Pons (tissue), 1 donor: ENCODE measurements around the gene WDR86.

Experiments used
- DNase-seq: peaks from one replicate; pipeline ENCODE4 v3.0.0-alpha.2; 2016; ENCODE audit warnings: low spot score

The WDR86 gene

DNA sequence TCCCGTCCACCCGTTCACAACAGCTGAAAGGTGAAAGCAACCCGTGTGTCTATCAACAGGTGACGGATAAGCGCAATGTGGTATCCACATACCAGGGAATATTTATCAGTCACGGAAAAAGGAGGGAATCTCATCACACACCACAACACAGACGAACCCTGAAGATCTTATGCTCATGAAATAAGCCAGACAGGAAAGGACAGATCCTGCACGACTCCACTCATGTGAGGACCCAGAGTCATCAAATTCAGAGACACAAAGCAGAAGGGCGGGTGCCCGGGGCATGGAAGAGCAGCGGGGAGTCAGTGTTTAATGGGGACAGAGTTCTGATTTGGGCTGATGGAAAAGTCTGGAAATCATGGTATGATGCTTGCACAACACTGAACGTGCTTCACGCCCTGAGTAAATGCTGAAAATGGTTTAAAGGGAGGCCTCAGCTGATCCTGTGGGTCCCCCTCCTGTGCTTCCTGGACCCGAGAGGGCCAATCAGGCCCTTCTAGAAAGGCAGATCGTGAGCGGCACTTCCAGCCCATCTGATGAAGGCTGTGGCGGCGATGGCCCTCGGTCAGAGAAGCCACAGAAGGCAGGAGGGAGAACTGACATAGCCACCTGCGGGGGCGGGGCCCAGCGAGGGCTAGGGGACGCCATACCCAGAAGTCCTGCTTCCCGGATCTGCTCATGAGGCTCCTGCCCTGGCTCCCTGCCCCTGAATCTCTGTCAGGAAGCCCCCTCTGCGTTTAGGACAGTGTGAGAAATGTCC, 19.1 kb downstream of the WDR86 start:
- DNase-seq, result no peak

DNA sequence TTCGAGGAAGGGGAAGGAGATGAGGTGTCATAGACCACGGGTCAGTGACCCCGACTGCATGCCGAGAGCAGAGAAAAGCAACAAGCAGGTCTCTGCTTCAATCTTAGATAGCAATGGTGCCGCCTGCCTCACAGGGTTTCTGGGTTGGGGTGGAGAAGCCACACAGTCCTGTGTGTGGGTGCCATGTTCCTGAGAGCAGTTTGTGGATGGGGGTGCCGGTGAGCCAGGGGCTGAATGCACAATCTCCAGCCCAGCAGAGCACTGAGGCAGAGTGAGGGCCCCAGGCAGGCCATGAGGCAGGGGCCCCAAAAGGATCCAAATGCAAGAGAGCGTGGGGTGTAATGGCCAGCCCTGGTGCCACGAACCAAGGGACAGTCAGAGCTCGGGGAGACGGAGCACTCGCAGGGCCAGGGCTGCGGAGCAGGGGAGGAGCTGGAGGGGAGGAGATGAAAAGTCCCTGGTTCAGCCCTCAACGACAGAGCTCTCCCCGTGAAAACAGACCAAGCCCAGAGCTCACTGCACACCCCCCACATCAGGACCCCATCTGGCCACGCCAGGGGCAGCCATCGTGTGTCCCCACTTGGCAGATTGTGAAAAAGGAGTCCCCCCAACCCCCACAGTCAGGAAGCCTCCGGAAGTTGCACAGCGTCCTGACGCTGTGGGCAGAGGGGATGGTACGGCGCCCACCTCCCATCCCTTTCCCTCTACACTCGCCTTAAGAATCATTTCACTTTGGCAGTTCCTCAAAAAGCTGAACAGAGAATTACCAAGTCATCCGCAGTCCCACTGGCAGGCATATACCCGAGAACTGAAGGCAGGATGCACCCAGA, 19.9 kb downstream of the WDR86 start:
- no peak for DNase-seq

DNA sequence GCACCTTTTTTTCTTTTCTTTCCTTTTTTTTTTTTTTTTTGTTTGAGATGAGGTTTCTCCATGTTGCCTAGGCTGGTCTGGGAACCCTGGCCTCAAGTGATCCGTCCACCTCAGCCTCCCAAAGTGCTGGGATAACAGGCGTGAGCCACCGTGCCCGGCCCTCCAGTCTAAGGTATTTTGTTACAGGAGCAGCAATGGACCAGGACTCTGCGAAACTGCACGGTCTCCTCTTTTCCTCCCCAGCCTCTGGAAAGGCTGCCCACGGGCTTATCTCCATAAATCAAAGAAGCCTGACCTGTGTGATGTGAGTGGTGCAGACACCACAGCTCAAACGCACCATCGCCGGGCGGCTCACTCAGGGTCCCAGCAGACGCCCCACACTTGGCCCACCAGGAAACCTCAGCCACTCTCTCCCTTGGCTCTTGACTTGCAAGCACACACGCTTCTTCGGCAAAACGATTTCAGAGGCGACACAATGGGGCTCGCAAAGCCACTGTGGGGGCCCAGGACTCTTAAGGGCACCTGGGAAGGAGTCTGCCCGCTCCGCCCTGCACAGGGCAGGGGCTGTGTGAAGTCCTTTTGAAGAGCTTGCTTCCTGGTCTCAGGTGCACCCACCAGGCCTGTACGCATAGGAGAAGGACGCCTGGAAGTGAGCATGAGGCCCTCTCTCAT, 20.6 kb downstream of the WDR86 start:
- DNase-seq, result no peak

DNA sequence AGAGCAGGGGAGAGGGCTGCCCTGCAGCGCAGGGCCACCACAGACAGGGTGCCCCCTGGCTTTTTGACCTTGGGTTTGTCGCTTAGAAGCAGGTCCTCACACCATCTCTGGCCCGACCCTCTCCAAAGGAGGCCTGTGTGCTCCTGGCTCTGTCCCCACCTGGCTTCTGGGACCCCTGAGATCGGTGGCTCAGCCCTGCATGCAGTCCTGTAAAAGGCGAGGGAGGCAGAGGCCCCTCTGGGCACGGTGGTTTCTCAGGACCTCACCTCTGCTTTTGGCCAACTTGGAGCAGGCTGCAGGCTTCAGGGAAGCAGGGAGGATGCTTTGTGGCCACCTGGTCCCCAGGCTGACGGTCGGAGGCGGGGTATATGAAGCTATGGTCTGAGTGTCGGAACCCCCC, 21.4 kb downstream of the WDR86 start:
- DNase-seq, result no peak

DNA sequence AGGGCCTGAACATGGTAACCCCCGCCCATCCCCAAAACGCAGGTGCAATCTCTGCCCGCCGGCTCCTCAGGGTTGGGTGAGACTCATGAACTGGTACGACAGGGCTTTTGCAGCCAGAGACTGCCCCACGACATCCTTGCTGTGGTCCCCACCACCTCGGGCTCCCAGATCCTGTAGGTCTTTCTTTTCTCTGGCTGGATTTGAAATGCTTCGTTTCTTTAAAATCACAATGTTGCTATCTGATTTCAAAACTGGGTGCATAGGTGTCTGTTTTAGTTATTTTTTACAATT, 21.9 kb downstream of the WDR86 start:
- DNase-seq, result no peak

DNA sequence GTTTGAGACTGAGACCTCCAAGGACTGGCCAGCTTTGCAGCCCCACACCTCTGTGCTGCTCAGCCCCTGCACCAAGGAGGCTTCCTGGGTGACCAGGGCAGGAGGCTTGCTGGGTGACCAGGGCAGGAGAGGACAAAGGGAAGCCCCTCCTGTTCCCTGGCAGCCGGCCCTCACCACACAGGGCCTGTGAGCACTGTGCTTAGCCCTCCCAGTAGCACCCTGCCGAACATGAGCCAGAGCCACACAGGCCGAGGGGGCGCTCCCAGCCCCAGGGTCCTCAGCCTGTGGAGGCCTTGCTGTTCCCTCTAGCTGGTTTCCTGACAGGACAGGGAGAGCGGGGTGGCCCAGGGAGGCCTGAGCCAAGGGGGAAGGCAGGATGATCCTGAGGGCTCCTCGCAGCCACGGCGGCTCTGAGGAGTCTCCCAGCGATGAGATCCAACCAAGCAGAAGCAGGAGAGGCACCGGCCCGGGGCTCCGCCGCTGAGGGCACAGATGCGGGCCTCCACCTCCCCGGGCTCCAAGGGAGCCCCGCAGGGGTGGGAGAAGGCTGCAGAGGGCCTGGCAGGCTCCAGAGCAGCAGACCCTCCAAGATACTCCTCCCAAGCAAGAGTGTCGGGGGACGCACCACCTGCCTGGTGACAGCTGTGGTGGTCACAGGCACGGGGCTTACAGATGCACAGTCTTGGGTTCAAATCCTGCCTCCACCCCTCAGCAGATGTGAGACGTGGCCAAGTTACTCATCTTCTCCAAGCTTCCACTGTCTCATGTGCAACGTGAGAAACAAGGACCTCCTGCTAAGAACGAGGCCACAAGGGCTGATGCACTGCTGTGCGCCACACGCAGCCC, 22.5 kb downstream of the WDR86 start:
- no peak for DNase-seq

DNA sequence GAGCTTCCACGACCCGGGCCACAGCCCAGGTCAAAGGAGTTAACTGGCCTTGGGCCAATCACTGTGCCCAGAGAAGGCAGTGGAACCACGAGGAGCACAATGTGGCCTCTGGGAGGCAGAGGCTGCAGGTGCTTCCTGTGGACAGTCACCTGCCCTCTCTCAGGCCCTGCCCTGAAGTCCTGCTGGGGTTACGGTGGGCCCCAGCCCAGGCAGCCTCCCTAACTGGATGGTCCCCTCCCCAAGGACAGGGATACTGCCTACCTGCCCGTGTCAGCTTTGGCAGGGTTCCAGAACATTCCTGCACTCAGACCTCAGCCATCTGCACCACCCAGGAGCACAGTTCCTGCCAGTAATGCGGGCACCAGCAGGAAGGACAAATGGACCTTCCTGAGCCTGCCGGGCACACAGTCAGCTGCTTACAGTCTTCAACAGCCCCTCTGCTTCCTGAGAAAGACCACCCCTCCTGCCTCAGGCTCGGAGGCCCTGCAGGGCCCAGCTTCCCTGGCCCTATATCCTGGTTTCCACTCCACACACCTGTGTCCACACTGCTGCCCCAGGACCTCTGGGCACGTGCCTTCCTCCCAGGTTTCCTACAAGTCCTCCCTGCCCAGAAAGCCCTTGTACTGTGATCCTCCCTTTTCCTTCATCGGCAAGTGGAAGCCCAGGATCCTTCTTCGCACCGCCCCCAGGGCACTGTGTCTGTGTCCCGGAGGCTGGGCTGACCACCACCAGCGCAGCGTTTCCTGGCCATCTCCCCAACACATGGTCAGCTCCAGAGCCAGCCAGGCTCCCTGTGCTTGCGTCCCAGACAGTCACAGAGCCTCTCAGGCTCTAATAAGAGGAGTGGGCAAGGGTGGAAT, 23.3 kb downstream of the WDR86 start:
- DNase-seq, result no peak

DNA sequence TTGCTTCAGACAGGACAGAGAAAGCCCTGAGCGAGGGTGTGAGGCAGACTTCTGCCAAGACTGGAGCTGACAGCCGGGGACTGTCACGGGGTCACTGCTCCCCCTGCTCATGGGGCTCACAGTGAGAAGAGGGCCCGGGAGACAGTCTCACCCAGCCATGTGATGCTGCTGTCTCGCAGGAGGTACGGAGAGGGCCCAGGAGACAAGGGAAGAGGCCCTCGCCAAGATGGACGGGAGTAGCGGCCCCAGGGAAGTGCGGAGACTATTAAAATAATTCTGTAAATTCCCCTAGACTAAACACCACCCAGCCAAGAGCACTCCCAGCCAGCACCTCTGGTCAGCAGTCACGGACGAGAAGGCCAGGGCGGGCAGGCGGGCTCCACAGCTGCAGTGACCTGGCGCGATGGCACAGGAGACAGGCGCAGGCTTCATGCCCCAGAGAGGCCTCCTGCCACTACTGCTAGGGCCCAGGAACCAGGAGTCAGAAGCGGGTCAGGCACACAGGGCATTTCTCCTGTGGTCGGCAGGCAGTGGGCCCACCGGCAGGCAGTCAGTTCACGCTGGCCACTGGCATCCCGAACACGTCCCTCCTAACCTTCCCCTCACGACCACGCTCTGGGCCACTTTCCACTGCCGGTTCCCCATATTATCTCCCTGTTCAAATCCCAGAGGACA, 24.1 kb downstream of the WDR86 start:
- no peak for DNase-seq

DNA sequence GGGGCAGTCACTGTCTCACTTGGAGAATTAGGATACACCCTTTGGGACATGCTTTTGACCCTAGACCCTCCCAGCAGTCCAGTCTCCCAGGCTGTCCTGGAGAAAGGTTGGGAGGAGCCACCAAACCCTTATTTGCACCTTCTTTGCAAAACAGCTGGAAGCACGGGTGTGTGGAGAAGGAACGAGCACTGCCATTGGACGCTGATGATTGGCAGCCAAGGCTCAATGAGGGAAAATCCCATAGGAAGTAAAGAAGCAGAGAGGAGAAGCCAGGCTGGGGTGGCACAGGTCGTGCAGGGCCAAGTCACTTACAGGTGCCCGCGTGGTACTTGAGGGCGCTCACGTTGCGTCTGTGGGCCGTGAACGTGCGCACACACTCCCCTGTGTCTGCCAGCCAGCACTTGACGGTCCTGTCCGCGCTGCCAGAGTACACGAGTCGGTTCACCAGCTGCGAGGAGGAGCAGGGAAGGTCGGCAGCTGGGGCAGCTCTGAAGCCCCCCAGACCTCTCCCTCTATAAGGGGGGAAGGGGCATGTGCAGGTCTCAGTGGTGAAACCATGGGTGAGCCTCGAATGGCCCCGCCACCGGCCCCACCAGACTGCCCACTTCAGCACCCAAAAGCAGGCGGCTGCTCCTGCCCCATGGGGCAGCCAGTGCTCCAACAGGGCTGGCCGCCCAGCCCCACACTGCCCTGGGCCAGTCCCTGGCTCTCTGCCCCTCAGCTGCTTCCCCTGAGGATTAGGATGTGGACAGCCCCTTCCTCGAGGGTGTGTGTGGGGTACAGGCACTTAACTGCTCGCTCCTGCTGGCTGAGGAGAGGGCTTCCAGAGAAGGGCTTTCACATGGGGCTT, 24.8 kb downstream of the WDR86 start:
- no peak for DNase-seq

DNA sequence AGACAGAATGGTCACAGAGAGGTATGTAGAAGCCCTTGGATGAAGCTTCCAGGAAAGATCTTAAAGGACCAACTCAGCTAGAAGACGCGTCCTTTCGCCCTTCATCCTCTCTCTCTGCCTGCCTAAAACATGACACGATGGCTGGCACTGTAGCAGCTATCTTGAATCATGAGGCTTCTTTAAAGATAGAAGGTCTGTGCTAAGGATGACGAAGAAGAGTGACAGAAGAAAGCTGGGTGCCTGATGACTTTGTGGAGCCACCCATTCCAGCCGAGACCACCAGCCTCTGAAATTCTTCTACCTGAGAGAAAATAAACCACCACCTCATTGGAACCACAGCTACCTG, 25.5 kb downstream of the WDR86 start:
- DNase-seq, result no peak

DNA sequence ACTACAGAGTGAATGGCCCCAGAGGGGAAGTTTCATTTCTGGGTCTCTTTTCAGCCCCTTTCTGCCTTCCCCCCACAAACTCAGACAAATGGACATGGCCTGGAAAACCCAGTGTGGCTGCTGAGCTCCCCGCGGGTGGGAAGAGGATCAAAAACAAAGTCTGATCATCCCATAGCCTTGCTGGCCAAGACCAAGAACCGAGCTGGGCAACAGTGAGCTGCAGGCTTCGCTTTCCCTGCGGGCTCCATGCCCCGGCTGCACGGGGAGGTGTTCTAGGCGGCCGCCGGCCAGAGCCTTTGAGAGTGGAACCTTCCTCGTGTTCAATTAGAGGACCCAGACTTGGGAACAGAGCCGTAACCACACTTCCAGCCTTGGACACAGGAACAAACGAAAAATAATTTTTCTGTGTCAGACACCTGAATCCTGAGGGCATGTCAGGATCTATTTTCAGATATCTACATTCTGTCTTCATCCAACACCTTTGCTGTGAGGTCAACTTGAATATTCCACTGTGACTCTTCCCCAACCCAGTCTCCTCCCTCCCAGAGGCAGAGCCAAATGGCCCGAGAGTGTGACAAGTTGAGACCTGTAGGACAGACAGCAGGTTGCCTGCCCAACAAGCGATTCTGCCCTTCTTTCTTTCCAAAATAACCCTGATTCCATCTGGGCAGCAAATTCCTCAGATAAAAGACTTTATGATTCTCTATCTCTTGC, 26.0 kb downstream of the WDR86 start:
- peak; percentile 8 for DNase-seq

DNA sequence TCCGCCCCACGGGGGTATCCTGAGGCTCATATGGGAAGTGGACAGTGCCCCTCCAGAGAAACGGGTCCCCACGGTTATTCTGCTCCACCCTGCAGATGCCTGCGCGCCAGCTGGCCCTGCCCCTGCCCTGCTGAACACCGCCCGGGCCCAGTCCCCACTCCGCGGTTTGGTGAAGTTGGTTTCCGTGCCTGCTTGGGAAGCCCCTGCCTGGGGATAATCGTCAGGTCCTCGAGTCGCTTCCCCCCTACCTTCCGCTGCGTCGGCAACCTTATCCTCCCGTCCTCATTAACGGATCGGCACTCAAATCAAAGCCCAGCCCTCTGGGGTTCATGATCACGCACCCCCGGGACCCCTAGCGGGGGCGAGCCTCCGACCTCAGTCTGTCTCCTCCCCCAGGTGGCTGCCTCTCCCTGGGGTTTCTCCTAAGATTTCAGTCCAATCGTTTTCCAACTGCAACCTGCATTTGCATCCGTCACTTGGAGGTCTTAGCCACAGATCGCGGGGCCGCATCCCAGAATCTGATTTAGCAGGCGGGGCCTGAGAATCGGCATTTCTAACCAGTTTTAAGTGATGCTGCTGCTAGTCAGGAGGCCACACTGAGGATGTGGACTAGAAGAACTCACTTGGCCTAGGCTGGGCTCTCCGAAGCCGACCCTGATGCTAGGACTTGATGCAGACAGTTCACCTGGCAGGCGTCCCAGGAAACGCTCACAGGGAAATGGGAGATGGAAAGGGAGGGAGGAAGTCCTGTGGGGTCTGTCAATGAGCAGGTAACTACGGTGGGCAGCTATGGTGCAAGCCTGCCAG, 27.6 kb downstream of the WDR86 start:
- DNase-seq, result no peak

DNA sequence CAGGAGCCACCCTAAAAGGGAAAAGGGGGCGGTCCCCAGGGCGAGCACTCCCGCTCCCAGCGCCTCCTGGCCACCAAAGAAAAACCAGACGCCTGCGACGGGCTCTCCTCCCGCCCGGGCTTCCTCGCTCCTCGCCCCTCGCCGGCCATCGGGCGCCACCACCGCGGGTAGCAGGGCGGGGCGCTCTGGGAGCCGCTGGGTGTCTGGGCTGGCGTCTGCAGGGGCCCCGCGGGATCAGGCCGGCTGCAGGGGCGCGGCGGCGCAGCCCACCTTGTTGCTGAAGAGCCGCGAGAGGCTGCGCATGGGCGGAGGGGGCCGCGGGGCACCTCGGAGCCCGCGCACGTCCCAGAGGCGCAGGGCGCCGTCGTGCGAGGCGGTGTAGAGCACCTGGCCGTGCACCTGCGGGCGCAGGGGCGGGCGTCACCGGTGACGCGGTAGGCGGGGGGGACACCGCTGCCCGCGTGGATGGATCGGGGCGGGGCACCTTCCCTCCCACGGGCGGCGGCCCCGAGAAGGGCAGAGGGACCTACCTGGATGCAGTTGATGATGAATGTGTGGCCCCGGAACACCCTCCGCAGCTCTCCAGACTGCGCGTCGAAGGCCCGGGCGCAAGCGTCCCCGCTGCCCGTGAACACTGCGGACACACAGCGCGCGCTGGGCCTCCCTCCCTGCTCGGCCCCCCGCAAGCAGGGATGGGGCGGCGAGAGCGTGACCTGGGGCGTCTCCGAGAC, 28.3 kb downstream of the WDR86 start:
- no peak for DNase-seq

DNA sequence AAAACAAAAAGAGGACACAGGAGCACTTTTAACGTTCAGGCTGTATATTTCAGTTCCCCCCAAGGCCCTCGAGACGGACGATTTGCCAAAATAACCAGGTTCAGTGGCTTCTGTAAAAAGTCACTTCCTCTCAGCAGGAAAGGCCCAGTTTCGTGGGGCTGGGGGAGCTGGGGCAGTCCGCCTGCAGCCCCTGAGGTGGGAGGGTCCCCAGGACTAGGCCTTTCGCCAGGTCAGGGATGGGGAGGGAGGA, 28.8 kb downstream of the WDR86 start:
- no peak for DNase-seq

DNA sequence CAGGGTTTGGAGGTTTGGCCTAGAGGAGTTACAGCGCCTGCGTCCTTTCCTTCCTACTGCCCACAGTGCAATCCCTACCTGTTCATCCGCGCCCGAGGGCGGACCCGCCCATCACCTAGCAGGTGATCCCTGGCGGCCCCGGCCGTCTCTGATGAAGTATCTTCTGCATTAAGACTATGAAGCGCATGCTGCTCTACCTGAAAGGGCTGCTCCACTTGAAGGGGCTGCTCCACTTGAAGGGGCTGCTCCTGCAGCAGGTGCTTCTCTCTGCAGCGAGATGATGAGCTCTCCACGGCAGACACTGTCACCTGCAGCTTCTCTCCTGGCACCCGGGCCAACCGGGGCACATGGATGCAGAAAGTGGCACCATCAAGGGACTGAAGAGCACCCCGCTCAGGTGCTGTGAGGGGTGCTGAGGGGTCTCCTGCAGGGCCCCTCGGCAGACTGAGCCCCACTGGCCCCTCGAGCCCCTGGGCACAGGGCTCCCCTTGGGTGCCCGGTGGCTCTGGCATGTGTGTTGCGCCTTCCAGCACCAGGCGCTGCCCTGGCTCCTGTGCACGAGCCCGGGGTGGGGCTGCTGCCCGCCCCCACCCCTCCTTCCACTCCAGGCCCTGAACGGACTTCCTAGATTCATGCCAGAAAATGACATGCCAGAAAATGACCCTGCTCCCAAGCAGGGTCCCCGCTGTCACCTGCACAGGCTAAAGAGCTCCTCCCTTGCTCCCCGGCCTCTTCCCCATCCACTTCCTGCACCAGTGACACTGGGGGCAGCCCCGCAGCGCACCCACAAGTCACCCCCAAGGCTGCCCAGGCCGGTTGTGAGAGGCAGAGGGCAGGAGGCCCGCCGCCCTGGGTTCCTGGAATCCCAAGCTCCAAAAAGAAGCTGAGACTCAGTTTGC, 29.4 kb downstream of the WDR86 start:
- no peak for DNase-seq

DNA sequence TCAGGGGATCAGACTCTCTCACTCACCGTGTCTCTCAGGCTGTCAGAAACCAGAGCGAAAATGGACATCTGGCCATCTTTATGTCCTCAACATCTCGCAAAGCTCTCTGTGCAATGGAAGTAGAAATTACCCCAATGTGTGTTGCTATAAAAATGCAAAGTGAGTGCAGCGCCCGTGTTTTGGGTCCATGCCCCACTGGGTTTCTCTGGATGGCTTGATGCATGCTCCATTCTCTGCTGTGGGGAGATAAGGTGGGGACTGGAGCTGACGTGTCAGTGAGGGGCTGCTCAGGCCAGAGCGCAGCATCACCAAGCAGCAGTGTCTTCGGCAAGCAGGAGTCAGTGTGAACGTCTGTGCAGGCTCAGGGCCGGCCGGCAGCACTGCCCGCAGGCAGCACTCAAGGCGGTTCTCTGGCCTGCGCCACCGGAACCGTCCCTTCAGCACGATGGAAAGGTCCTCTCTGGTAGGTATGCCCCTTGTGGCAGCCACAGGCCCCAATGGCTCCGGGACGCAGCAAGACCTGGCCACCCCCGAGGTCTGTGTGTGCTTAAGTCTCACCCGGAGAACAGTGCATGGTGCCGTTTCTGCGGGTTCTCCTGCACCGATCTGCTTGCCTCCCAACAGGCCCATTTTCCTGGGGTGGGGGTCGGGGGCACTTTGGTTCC, 30.2 kb downstream of the WDR86 start:
- no peak for DNase-seq

DNA sequence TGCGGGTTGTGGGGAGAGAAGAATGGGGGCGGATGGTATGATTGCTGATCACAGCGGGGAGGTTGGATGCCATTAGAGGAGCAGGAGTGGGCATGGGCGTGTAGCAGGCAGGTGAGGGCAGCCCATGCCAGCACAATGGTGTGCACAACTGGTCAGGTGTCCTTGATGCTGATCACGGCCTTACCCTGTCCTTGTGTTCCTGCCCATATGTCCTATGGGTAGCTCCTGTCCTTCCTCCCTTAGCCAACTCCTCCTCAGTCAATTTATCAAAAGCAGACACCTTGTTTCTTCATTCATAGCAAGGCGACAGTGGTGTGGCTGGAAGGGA, 30.7 kb downstream of the WDR86 start:
- no peak for DNase-seq
